GM12801 (cell line): ENCODE measurements around the gene NFAT5.

ENCODE experiments used
- TF ChIP-seq, protein P1 (sequence below): IDR thresholded peaks from one replicate; pipeline ENCODE4 v1.5.1; 2011; ENCODE audit warnings: control low read depth; ENCODE audit not compliant: insufficient read length; ENCODE audit errors: extremely low read depth

NFAT5 gene

DNA sequence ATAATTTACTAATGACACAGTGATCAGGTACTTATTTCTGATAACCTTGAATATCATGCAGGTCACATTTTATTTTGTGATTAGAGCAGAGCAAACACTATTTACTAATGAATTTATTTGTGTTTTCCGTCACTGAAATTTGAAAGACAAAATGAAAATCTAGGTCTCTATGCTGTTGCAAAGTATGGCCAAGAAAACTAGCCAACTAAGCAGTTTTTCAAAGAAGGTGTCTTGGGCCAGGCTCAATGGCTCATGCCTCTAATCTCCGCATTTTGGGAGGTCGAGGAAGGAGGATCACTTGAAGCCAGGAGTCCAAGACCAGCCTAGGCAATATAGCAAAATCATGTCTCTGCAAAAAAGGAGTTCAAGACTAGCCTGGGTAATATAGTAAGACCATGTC lies 3.0 kb upstream of the NFAT5 start:
- TF ChIP-seq, protein P1, sequence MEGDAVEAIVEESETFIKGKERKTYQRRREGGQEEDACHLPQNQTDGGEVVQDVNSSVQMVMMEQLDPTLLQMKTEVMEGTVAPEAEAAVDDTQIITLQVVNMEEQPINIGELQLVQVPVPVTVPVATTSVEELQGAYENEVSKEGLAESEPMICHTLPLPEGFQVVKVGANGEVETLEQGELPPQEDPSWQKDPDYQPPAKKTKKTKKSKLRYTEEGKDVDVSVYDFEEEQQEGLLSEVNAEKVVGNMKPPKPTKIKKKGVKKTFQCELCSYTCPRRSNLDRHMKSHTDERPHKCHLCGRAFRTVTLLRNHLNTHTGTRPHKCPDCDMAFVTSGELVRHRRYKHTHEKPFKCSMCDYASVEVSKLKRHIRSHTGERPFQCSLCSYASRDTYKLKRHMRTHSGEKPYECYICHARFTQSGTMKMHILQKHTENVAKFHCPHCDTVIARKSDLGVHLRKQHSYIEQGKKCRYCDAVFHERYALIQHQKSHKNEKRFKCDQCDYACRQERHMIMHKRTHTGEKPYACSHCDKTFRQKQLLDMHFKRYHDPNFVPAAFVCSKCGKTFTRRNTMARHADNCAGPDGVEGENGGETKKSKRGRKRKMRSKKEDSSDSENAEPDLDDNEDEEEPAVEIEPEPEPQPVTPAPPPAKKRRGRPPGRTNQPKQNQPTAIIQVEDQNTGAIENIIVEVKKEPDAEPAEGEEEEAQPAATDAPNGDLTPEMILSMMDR = no peak

DNA sequence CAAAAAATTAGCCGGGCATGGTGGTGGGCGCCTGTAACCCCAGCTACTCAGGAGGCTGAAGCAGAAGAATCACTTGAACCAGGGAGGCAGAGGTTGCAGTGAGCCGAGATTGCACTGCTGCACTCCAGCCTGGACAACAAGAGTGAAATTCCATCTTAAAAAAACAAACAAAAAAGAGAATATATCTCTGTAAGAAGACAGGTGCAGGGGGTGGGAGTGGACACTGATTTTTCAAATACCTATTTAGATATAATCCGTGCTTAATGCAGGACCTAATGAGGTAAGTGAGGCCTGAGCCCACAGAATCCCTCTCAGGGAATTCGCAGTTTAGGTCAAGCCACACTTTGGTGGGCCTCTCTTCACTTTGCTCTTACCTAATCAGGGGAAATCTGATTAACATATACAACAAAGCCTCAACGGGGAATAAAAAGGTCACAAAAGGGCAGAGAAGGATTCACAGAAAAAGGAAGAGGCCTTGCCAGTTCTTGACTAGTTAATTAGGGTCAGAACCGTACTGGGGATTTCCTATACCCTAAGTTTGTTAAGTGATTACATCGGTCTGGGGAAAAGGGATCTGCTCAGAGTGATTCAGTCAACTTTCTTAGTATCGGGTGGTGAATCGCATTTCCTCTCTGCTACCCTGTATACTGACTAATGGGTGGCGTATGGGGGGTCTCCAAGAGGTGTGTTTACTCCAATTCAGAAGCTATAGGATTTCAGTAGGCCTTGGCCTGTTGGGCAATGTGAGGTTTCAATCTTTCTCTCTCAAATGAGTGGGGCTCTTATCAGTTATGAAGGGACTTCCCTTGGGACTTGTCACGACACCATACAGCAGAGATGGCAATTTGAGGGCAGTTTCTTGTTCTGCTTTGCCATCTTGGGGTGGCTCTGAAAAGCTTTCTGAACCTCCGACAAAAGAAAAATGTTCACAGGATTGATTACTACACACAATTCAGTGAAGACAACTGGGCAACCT lies 1.9 kb upstream of the NFAT5 start:
- TF ChIP-seq, protein P1 = no peak

DNA sequence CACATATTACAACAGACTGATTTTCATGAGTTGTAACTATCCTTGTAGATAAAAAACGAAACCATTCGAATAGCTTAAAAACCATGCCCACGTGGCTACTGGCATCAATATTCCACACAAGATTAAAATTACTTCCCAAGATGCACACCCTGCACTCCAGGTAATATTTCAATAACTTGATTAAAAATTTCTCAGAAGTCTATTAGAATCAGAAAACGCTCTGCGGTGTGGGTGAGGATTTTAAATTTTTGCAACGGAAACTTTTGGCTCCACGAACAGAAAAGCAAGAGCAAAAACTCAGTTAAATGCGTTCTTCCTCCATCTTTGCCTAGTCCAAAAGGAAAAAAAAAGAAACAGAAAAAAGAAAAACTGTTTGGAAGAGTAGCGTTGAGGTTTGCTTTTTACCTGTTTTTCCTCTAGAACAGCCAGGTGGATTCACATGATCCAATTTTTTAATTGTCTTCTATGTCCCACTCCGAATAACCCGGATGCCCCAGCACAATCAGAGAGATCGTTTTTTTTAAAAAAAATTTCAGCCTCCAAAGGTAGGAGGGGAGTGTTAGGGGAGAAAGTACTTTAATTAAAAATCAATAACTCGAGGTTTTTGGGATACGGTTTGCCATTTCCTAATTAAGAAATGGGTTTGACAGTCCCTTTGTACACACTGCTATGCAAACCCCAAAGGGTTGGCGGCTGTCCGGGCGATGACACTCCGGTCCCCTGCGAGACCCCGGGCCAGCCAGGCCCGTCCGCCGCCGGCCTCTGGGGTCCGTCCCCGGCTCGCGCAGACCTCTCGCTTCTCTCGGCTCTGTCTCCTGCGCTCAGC lies 708 bp upstream of the NFAT5 start:
- TF ChIP-seq, protein P1 = no peak

DNA sequence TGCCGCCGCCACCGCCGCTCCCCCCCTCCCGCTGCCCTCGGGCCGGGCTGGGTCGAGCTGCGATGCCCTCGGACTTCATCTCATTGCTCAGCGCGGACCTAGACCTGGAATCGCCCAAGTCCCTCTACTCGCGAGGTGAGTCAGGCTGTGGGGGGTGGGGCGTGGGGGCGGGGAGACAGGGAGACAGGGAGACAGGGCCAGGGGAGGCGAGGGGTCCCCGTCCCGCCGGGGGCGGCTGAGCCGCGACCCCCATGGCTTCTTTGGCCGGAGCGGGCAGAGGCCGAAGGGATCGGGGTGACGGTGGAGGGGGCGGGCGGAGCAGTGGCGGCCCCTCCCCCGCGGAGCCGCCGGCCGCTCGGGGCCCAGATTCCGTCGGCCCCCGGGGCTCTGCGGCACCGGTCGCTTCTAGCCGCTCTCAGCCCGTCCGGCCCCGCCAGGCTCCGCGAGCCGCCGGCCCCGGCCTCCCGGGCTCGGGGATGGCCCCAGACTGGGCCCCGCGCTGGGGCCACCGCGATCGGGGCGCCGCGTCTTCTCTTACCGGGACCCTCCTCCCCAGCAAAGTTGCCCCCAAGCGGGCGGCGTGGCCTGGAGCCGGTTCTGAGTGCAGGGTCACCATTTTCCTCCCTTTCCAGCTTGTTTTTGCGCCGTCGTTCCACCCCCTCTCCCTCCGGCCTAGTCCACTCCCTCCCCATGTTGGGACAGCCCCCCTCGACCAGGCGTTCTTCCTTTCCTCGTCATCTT lies 644 bp downstream of the NFAT5 start:
- TF ChIP-seq, protein P1 = no peak

DNA sequence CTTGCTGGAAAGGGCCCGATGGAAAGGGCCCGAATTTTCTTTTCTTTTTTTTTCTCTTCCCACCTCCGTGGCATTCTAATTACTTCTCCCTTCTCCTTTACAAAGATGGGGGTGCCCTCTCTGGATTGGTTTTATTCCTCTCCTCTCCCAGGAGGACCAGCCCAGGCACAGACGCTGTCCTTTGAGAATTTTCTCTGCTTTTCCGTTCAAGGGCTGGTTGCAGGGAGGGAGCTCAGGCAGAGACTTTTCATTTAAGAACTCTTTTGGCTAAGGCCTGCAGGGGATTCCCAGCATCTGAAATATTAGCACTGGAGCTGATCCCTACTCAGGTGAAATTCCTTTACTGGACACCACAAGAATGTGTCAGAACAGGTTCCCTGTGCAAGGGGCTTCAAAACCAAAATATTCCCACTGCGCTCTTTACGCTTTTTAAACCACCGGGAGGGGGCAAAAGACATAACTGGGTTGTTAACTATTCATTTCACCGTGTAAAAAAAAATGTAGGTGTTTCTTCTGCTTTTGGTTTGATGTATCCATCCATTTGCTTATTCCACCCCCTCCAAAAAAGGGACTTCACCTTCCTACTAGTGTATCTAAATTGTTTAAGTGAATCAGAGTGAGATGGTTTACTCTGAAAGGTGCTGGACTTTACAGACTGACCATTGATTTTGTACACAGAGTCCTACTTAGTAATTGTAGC lies 1.4 kb downstream of the NFAT5 start:
- TF ChIP-seq, protein P1 = no peak

DNA sequence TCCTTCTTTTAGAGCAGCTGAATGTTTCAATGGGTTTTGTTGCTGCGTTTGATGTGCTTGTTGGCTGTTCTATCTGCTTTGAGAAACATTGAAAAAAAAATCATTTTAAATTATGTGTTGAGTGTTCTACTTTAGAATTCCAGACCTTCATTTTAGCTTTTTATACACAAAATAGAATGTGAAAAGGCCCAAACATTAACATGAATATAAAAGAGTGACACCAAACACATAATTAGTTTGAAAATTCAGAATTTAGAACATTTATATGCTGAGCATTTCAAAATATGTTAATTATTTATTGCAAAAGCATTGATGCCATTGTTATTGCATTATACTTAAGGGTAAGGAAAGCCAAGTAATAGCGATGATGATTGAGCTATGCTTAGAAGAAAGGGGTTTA lies 2.9 kb downstream of the NFAT5 start:
- TF ChIP-seq, protein P1 = no peak
